ENCODE measurements around the gene FKBP2.

DNA sequence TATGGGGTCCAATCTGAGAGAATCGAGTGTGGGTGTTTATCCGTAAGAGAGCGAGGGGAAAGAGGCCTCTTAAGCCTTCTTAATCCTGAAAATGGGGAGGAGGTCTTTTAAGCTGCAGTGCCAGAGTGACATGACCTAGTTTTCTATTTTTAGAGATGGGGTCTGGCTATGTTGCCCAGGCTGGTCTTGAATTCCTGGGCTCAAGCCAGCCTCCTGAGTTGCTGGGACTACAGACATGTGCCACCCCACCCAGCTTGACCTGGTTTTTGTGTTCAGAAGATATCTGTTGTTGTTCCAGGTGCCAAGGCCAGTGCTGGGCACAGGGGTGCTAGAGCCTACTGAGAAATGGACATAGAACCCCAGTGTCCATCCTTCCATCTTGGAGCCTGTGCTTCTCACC is 42.2 kb downstream of the FKBP2 start:
- no peak for TF ChIP-seq CTCF (conservative IDR thresholded peaks at IDR 0.05; ENCODE audit: low read length)
- TF ChIP-seq EZH2phosphoT487 (IDR thresholded peaks at IDR 0.05; ENCODE audit: borderline replicate concordance), result no peak
